H9 (cell line): Measurements from ENCODE around the gene SFXN1. TPM values are rescaled to one million over a fixed set of nuclear protein-coding genes. Genes with fewer than 3 reads are reported as not detected.

ENCODE experiments used
- DNase-seq: peaks from one replicate; pipeline ENCODE4 v3.0.0-alpha.2; 2017
- H2AFZ ChIP-seq: one replicate; pipeline ENCODE4 v1.6.1; 2013; ENCODE audit warnings: mild to moderate bottlenecking, low read length, control low read depth, moderate library complexity
- H2AK5ac ChIP-seq: 2 replicates; pipeline ENCODE4 v1.6.1; 2013; ENCODE audit warnings: low read length, control low read depth, mixed read lengths; ENCODE audit not compliant: insufficient read length
- H2BK120ac ChIP-seq: one replicate; pipeline ENCODE4 v1.6.1; 2013; ENCODE audit warnings: low read depth, mild to moderate bottlenecking, low read length, control low read depth, inconsistent platforms; ENCODE audit not compliant: poor library complexity, severe bottlenecking
- H2BK12ac ChIP-seq: 2 replicates; pipeline ENCODE4 v1.6.1; 2013; ENCODE audit warnings: low read length, control low read depth, mixed read lengths, low read depth; ENCODE audit not compliant: insufficient read length
- H2BK15ac ChIP-seq: 2 replicates; pipeline ENCODE4 v1.6.1; 2013; ENCODE audit warnings: low read depth, low read length, control low read depth
- H2BK20ac ChIP-seq: one replicate; pipeline ENCODE4 v1.6.1; 2013; ENCODE audit warnings: low read depth, mild to moderate bottlenecking, low read length, control low read depth, inconsistent platforms; ENCODE audit not compliant: poor library complexity, severe bottlenecking
- H2BK5ac ChIP-seq: 2 replicates; pipeline ENCODE4 v1.6.1; 2013; ENCODE audit warnings: low read length, control low read depth, mixed read lengths; ENCODE audit not compliant: insufficient read length
- H3K14ac ChIP-seq: 2 replicates; pipeline ENCODE4 v1.6.1; 2013; ENCODE audit warnings: low read length, control low read depth; ENCODE audit not compliant: insufficient read depth
- H3K18ac ChIP-seq: 2 replicates; pipeline ENCODE4 v1.6.1; 2013; ENCODE audit warnings: low read depth, mild to moderate bottlenecking, mixed read lengths, low read length, control low read depth; ENCODE audit not compliant: insufficient read length
- H3K23ac ChIP-seq: 2 replicates; pipeline ENCODE4 v1.6.1; 2013; ENCODE audit warnings: low read length, control low read depth, mixed read lengths, low read depth; ENCODE audit not compliant: insufficient read length
- H3K23me2 ChIP-seq: 2 replicates; pipeline ENCODE4 v1.6.1; 2013; ENCODE audit warnings: low read depth, mild to moderate bottlenecking, mixed read lengths, low read length, control low read depth; ENCODE audit not compliant: insufficient read length, poor library complexity, severe bottlenecking
- H3K27ac ChIP-seq: 2 replicates; pipeline ENCODE4 v1.5.1; 2013; ENCODE audit warnings: low read length, control low read depth, mixed read lengths, low read depth; ENCODE audit not compliant: insufficient read length
- H3K27me3 ChIP-seq: 2 replicates; pipeline ENCODE4 v1.6.1; 2013; ENCODE audit warnings: low read length, control low read depth, inconsistent platforms; ENCODE audit not compliant: insufficient read depth
- H3K4ac ChIP-seq: 2 replicates; pipeline ENCODE4 v1.6.1; 2013; ENCODE audit warnings: low read depth, mild to moderate bottlenecking, control low read depth, inconsistent platforms, low read length, moderate library complexity
- H3K4me1 ChIP-seq: 2 replicates; pipeline ENCODE4 v1.6.1; 2013; ENCODE audit warnings: low read length, control low read depth, inconsistent platforms; ENCODE audit not compliant: insufficient read depth
- H3K4me2 ChIP-seq: 2 replicates; pipeline ENCODE4 v1.6.1; 2013; ENCODE audit warnings: low read length, control low read depth, mixed read lengths; ENCODE audit not compliant: insufficient read length, insufficient read depth
- H3K56ac ChIP-seq: 2 replicates; pipeline ENCODE4 v1.6.1; 2013; ENCODE audit warnings: low read depth, mild to moderate bottlenecking, mixed read lengths, low read length, control low read depth; ENCODE audit not compliant: insufficient read length
- H3K79me1 ChIP-seq: 2 replicates; pipeline ENCODE4 v1.6.1; 2013; ENCODE audit warnings: low read depth, mild to moderate bottlenecking, moderate library complexity, low read length, control low read depth, inconsistent platforms; ENCODE audit not compliant: insufficient read depth, poor library complexity, severe bottlenecking
- H3K79me2 ChIP-seq: 2 replicates; pipeline ENCODE4 v1.6.1; 2013; ENCODE audit warnings: low read length, control low read depth, inconsistent platforms; ENCODE audit not compliant: insufficient read depth
- H3K9ac ChIP-seq: 2 replicates; pipeline ENCODE4 v1.6.1; 2013; ENCODE audit warnings: low read length, control low read depth, mixed read lengths; ENCODE audit not compliant: insufficient read length; ENCODE audit errors: extremely low read depth
- H3K9me3 ChIP-seq: one replicate; pipeline ENCODE4 v1.6.1; 2013; ENCODE audit warnings: low read depth, low read length, inconsistent platforms; ENCODE audit not compliant: control insufficient read depth
- H3T11ph ChIP-seq: one replicate; pipeline ENCODE4 v1.6.1; 2013; ENCODE audit warnings: mild to moderate bottlenecking, low read length, control low read depth, inconsistent platforms
- H4K20me1 ChIP-seq: one replicate; pipeline ENCODE4 v1.6.1; 2013; ENCODE audit not compliant: control insufficient read depth, insufficient read length, insufficient read depth
- H4K5ac ChIP-seq: 2 replicates; pipeline ENCODE4 v1.6.1; 2013; ENCODE audit warnings: low read depth, mild to moderate bottlenecking, mixed read lengths, low read length, control low read depth; ENCODE audit not compliant: insufficient read length
- H4K8ac ChIP-seq: replicated peaks from 2 replicates; pipeline ENCODE4 v1.6.1; 2013; ENCODE audit warnings: low read length, control low read depth, mixed read lengths, low read depth; ENCODE audit not compliant: insufficient read length
- H4K91ac ChIP-seq: 2 replicates; pipeline ENCODE4 v1.6.1; 2013; ENCODE audit warnings: low read depth, mild to moderate bottlenecking, moderate library complexity, mixed read lengths, low read length, control low read depth; ENCODE audit not compliant: insufficient read length
- H3K27ac Mint-ChIP-seq, 3 experiments: 2 replicates in 2 of 3; 3 replicates in 1 of 3; pipeline ENCODE4 v1.8.0; 2020 to 2021; ENCODE audit warnings: mixed read lengths in 3 of 3, mild to moderate bottlenecking in 1 of 3, moderate library complexity in 1 of 3
- H3K27me3 Mint-ChIP-seq: 2 replicates; pipeline ENCODE4 v1.8.0; 2021; ENCODE audit warnings: low read depth, mild to moderate bottlenecking, moderate library complexity, mixed read lengths
- H3K36me3 Mint-ChIP-seq, 3 experiments: 2 replicates in 2 of 3; 3 replicates in 1 of 3; pipeline ENCODE4 v1.8.0; 2020 to 2021; ENCODE audit warnings: low read depth in 3 of 3, mixed read lengths in 3 of 3; ENCODE audit not compliant: insufficient read depth in 1 of 3
- H3K4me1 Mint-ChIP-seq, 2 experiments: 2 replicates each; pipeline ENCODE4 v1.8.0; 2020; ENCODE audit warnings: mixed read lengths in 2 of 2
- H3K4me3 Mint-ChIP-seq, 2 experiments: 2 replicates in 1 of 2; 3 replicates in 1 of 2; pipeline ENCODE4 v1.8.0; 2020 to 2021; ENCODE audit warnings: mild to moderate bottlenecking in 2 of 2, mixed read lengths in 2 of 2, moderate library complexity in 1 of 2
- H3K9me3 Mint-ChIP-seq, 2 experiments: 2 replicates in 1 of 2; 3 replicates in 1 of 2; pipeline ENCODE4 v1.8.0; 2020; ENCODE audit warnings: mild to moderate bottlenecking in 2 of 2, mixed read lengths in 2 of 2, moderate library complexity in 1 of 2
- WGBS: extraction: QIAGEN DNeasy Blood & Tissue Kit; methylation state at CpG from one replicate; pipeline ENCODE4 v1.1.7; 2013; ENCODE audit warnings: missing lambda C conversion rate, low lambda C conversion rate, mixed read lengths; ENCODE audit not compliant: insufficient read length; ENCODE audit errors: extremely low coverage; 5-methylcytosine and 5-hydroxymethylcytosine counted together
- total RNA-seq: library from RNA; stranded (reverse); gene quantifications from 2 replicates; pipeline ENCODE4 v1.2.1, GENCODE V29; 2021
- TF ChIP-seq, protein P1 (sequence below): fragments of 200-600 bp; sonication (generic); conservative IDR thresholded peaks from 3 replicates; pipeline ENCODE4 v1.8.0; 2021; ENCODE audit warnings: antibody characterized with exemption, mild to moderate bottlenecking

Gene SFXN1
- total RNA-seq, 1 experiment from 2014 or later: 99.2 TPM

DNA sequence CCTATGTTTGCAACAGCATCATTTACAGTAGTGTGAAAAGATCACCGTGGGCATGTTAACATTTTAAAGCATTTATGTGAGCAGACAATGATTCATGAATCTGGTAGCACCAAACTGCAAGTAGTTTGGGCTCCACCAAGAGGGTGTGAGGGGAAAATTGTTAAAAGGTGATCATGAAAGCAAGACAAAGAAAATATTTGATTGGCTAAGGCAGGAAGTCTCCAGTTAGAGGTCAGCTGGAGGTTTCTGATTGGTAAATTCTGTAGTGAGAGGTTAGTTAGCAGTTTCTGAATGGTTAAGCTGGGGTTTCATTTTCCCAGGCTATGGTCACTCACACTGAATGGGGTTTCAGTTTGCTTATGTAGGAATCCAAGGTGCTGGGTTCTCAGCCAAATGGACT, 20.9 kb upstream of the SFXN1 start:
- Histone ChIP-seq H3K18ac (no peak overlapping the region), H2BK20ac (no peak overlapping the region), H4K20me1 (no peaks in the 10 kb centered on the region), H3K4me1 (no peaks in the 10 kb centered on the region), H3K23ac (no peak overlapping the region), H2BK5ac (no peak overlapping the region), H3K9ac (no peak overlapping the region), H3K27me3 (no peaks in the 10 kb centered on the region), H3K23me2 (no peaks in the 10 kb centered on the region), H3K14ac (no peak overlapping the region), H2BK12ac (no peak overlapping the region), H2BK120ac (no peak overlapping the region), H2AFZ (no peak overlapping the region), H2BK15ac (no peak overlapping the region), H4K8ac (no peak overlapping the region), H3K9me3 (no peaks in the 10 kb centered on the region), H2AK5ac (no peak overlapping the region), H3K56ac (no peak overlapping the region), H3K79me2 (no peaks in the 10 kb centered on the region), H3K79me1 (no peaks in the 10 kb centered on the region), H3T11ph (no peak overlapping the region), H3K27ac (no peak overlapping the region), H3K4me2 (no peak overlapping the region), H3K4ac (no peak overlapping the region), H4K5ac (no peak overlapping the region), H4K91ac (no peak overlapping the region)
- DNase-seq: no peak
- 0 out of 4 replicates have a peak, but pooled peaks cover 0 to 2% of the 10 kb centered on the region in 2 experiments for H3K4me1 Mint-ChIP-seq
- no CpG with 5 or more reads among the region's 1 CpG for WGBS
- no peak overlapping the region for H3K4me3 Mint-ChIP-seq
- TF ChIP-seq, protein P1, sequence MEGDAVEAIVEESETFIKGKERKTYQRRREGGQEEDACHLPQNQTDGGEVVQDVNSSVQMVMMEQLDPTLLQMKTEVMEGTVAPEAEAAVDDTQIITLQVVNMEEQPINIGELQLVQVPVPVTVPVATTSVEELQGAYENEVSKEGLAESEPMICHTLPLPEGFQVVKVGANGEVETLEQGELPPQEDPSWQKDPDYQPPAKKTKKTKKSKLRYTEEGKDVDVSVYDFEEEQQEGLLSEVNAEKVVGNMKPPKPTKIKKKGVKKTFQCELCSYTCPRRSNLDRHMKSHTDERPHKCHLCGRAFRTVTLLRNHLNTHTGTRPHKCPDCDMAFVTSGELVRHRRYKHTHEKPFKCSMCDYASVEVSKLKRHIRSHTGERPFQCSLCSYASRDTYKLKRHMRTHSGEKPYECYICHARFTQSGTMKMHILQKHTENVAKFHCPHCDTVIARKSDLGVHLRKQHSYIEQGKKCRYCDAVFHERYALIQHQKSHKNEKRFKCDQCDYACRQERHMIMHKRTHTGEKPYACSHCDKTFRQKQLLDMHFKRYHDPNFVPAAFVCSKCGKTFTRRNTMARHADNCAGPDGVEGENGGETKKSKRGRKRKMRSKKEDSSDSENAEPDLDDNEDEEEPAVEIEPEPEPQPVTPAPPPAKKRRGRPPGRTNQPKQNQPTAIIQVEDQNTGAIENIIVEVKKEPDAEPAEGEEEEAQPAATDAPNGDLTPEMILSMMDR: no peak
- H3K9me3 Mint-ChIP-seq: no peaks in the 10 kb centered on the region
- H3K27me3 Mint-ChIP-seq: peaks cover 8% of the 10 kb centered on the region
- H3K36me3 Mint-ChIP-seq: no peaks in the 10 kb centered on the region
- no peak overlapping the region for H3K27ac Mint-ChIP-seq
